ENCODE measurements around the gene CNGB1. TPM values are rescaled to one million over a fixed set of nuclear protein-coding genes. Genes with fewer than 3 reads are reported as not detected.

Gene CNGB1
- total RNA-seq, 1 experiment from 2014 or later = not detected

DNA sequence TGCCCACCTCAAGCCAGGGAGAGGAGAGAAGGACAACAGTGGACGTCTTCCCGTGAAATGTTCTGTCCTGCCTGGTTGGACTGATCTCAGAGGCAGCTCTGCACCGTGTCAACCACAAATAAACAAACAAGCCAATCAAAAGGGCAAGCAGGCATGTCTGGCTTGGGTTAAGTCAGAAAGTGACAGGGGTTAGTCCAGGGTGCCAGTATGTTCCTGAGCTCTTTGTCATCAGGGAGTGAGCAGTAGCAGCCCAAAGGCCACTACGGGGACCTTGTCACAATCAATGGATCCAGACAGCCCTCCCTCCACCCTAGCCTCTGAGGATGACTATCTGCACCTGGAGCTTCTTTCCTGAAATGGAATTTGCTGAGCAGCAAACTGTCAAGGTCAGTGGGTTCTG, 35.0 kb downstream of the CNGB1 start:
- ATAC-seq (no peak), DNase-seq (ENCODE audit: low read depth, low spot score) (no peak)
- TF ChIP-seq SP1 (IDR thresholded peaks at IDR 0.05; ENCODE audit: low read depth) = no peak
- TF ChIP-seq SRF (IDR thresholded peaks at IDR 0.05; ENCODE audit: low read depth) = no peak
- no peak for TF ChIP-seq SIN3A (IDR thresholded peaks at IDR 0.05; ENCODE audit: low read depth)
- no peak for TF ChIP-seq CEBPB (IDR thresholded peaks at IDR 0.05; ENCODE audit: low read depth)
- TF ChIP-seq, protein P1, sequence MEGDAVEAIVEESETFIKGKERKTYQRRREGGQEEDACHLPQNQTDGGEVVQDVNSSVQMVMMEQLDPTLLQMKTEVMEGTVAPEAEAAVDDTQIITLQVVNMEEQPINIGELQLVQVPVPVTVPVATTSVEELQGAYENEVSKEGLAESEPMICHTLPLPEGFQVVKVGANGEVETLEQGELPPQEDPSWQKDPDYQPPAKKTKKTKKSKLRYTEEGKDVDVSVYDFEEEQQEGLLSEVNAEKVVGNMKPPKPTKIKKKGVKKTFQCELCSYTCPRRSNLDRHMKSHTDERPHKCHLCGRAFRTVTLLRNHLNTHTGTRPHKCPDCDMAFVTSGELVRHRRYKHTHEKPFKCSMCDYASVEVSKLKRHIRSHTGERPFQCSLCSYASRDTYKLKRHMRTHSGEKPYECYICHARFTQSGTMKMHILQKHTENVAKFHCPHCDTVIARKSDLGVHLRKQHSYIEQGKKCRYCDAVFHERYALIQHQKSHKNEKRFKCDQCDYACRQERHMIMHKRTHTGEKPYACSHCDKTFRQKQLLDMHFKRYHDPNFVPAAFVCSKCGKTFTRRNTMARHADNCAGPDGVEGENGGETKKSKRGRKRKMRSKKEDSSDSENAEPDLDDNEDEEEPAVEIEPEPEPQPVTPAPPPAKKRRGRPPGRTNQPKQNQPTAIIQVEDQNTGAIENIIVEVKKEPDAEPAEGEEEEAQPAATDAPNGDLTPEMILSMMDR (IDR thresholded peaks at IDR 0.05 in 2 of 3, conservative IDR thresholded peaks at IDR 0.05 in 1 of 3; ENCODE audit: borderline replicate concordance in 1 of 3, insufficient read depth in 1 of 3, low read depth in 2 of 3, low read length in 2 of 3) = no peak
- TF ChIP-seq RAD21 (IDR thresholded peaks at IDR 0.05; ENCODE audit: low read depth) = no peak
- TF ChIP-seq POLR2A (IDR thresholded peaks at IDR 0.05; ENCODE audit: borderline replicate concordance, extremely low read depth, insufficient read depth, insufficient read length) = no peak
- TF ChIP-seq CBX3 (IDR thresholded peaks at IDR 0.05; ENCODE audit: low read depth) = no peak
- no peak for TF ChIP-seq ZNF274 (IDR thresholded peaks at IDR 0.05; ENCODE audit: low read depth, low read length)
- TF ChIP-seq JUND (IDR thresholded peaks at IDR 0.05) = no peak
- no peak for TF ChIP-seq YY1 (IDR thresholded peaks at IDR 0.05; ENCODE audit: extremely low read depth, insufficient replicate concordance, low read depth, low read length)
- no peak for TF ChIP-seq ELF1 (IDR thresholded peaks at IDR 0.05; ENCODE audit: borderline replicate concordance, low read depth)
- no peak for TF ChIP-seq FOSL1 (IDR thresholded peaks at IDR 0.05; ENCODE audit: low read depth)
- BruUV-seq (replicated peaks) = no TSS peak
- H3K27me3 ChIP-seq (ENCODE audit: insufficient read depth, low read length) = no peaks in the 10 kb centered on the region
- ChIA-PET RAD21 (ENCODE audit: low non-redundant PET in 1 of 2, low total read pairs in 2 of 2, uncharacterized antibody in 2 of 2, unreplicated experiment in 2 of 2) (no interaction called here), CTCF (interaction anchor here (0.7 to 1.1 kb wide), 2 partner anchors 225 to 359 kb away, joined by 3 to 4 read pairs; no protein-coding TSS in a partner anchor), POLR2A (no interaction called here)
- intact Hi-C loops (cut with micrococcal nuclease) = no loop called here
- H2AFZ ChIP-seq (ENCODE audit: low read depth, low read length, poor library complexity, severe bottlenecking) = no peak overlapping the region
- no peak overlapping the region for H3K4me2 ChIP-seq (ENCODE audit: low read length)
- H3K79me2 ChIP-seq (ENCODE audit: insufficient read depth, low read length) = no peaks in the 10 kb centered on the region
- H3K9me2 ChIP-seq (ENCODE audit: insufficient read depth) = no peaks in the 10 kb centered on the region
- peaks cover 0 to 6% of the 10 kb centered on the region in 2 experiments; a peak in 1 of 4 replicates for H3K4me1 ChIP-seq (ENCODE audit: control insufficient read depth in 1 of 2, insufficient read depth in 2 of 2, low read length in 2 of 2)
- no peaks in the 10 kb centered on the region for H3K9me3 ChIP-seq (ENCODE audit: control insufficient read depth in 1 of 2, insufficient read depth in 1 of 2, low read depth in 1 of 2, low read length in 2 of 2)
- no peak overlapping the region for H3K9ac ChIP-seq (ENCODE audit: low read length)
- no peak overlapping the region for H3K4me3 ChIP-seq (replicated peaks in 1 of 2; ENCODE audit: low read depth in 1 of 2, low read length in 2 of 2)
- H3K27ac ChIP-seq (ENCODE audit: low read depth, low read length) = no peak overlapping the region
- no peaks in the 10 kb centered on the region for H3K36me3 ChIP-seq (ENCODE audit: control insufficient read depth in 1 of 2, insufficient read depth in 2 of 2, low read length in 2 of 2)
- H4K20me1 ChIP-seq (ENCODE audit: insufficient read depth) = no peaks in the 10 kb centered on the region

All from HCT116 (cell line).